Measurements from ENCODE around the gene GATA5.

GRCh38 chr20:62472138-62472940 lies 3.5 kb downstream of the GATA5 start:
- no peak for TF ChIP-seq CTCF (IDR thresholded peaks at IDR 0.05)
- no peak for TF ChIP-seq POLR2A (IDR thresholded peaks at IDR 0.05)

Data from uterus (tissue), 2 donors.